Gastroesophageal sphincter (tissue), 4 donors: ENCODE measurements around the gene SPG21. TPM values are rescaled to one million over a fixed set of nuclear protein-coding genes. Genes with fewer than 3 reads are reported as not detected.

Experiments used
- ATAC-seq: fragments of 150-250 bp; one replicate; pipeline ENCODE4 v1.9.1; 2016; ENCODE audit warnings: mild to moderate bottlenecking, moderate library complexity
- H3K27ac ChIP-seq, 4 donors: fragments of 200-600 bp; sonication (generic) in 3 of 4; 1 replicate in 3 of 4; 2 replicates in 1 of 4; pipeline ENCODE4 v1.5.1; 2016 to 2019
- H3K27me3 ChIP-seq: fragments of 200-600 bp; sonication (generic); one replicate; pipeline ENCODE4 v1.5.1; 2019
- H3K36me3 ChIP-seq, 2 donors: fragments of 200-600 bp; sonication (generic); one replicate each; pipeline ENCODE4 v1.5.1; 2019; ENCODE audit warnings: control low read depth in 1 of 2
- H3K4me1 ChIP-seq, 3 donors: fragments of 200-600 bp; sonication (generic); 1 replicate in 2 of 3; 2 replicates in 1 of 3; pipeline ENCODE4 v1.5.1; 2016 to 2019; ENCODE audit warnings: control low read depth in 2 of 3
- H3K4me3 ChIP-seq, 2 donors: fragments of 200-600 bp; sonication (generic); one replicate each; pipeline ENCODE4 v1.5.1; 2019; ENCODE audit warnings: mild to moderate bottlenecking in 1 of 2, moderate library complexity in 1 of 2
- H3K9me3 ChIP-seq, 3 donors: fragments of 200-600 bp; sonication (generic); one replicate each; pipeline ENCODE4 v1.5.1; 2017 to 2019; ENCODE audit warnings: control low read depth in 2 of 3
- EP300 ChIP-seq: sonication (generic); formaldehyde crosslinking; IDR thresholded peaks from one replicate; pipeline ENCODE4 v1.6.1; 2017; ENCODE audit warnings: antibody characterized with exemption, mild to moderate bottlenecking
- POLR2A ChIP-seq, 2 donors: fragments of 450-650 bp; IDR thresholded peaks; one replicate each; pipeline ENCODE4 v1.6.1; 2017; ENCODE audit warnings: antibody characterized with exemption in 2 of 2, mild to moderate bottlenecking in 2 of 2, moderate library complexity in 1 of 2
- POLR2AphosphoS5 ChIP-seq: sonication (generic); formaldehyde crosslinking; IDR thresholded peaks from one replicate; pipeline ENCODE4 v1.6.1; 2017; ENCODE audit warnings: antibody characterized with exemption
- WGBS, 2 donors: methylation state at CpG; one replicate each; pipeline ENCODE4 v1.1.5; 2018; ENCODE audit warnings: low coverage in 1 of 2; 5-methylcytosine and 5-hydroxymethylcytosine counted together
- total RNA-seq, 4 donors: library from RNA; depleted of rRNA; stranded (reverse); fragments of >200 nt; gene quantifications; one replicate each; pipeline ENCODE4 v1.1.0, GENCODE V29; 2016
- TF ChIP-seq, protein P1 (sequence below), 4 experiments: fragments of 200-600 bp in 2 of 4; fragments of 450-650 bp in 2 of 4; sonication (generic) in 1 of 4; IDR thresholded peaks; one replicate each; pipeline ENCODE4 v1.5.1; 2017 to 2019; ENCODE audit warnings: antibody characterized with exemption in 4 of 4, mild to moderate bottlenecking in 2 of 4, moderate library complexity in 2 of 4

Gene SPG21
- total RNA-seq, 4 donors from 2014 or later = 79.1 to 94.9 (median 86.9) TPM

DNA sequence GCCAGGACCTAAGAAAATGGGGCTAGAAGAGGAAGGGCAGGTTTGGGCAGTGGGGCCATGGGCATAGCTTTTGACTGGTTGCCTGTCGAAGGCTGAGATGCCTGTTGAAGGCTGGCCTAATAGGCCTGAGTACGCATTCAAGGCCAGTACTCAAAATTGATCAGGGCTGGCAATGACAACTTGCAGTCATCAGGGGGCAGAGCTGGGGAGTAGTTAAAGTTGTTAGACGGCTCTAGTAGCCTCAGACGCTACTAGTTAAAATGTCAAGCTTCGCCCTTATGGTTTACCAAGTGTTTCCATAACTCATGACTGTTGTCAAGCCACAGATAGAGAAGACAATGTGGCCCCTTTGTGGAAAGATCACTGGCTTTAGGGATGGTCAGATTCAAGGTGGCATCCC is 28.7 kb downstream of the SPG21 start:
- no peaks in the 10 kb centered on the region for H3K4me1 ChIP-seq
- 91 to 100% methylated on average over 3 to 5 of the region's 5 CpGs for WGBS, 2 donors
- ATAC-seq = no peak
- H3K27ac ChIP-seq = no peak overlapping the region
- H3K4me3 ChIP-seq = no peak overlapping the region
- H3K36me3 ChIP-seq = peaks cover 8 to 98% of the 10 kb centered on the region in 2 donors
- no peak for TF ChIP-seq POLR2A (IDR thresholded peaks at IDR 0.05)
- no peak for TF ChIP-seq POLR2AphosphoS5
- TF ChIP-seq, protein P1, sequence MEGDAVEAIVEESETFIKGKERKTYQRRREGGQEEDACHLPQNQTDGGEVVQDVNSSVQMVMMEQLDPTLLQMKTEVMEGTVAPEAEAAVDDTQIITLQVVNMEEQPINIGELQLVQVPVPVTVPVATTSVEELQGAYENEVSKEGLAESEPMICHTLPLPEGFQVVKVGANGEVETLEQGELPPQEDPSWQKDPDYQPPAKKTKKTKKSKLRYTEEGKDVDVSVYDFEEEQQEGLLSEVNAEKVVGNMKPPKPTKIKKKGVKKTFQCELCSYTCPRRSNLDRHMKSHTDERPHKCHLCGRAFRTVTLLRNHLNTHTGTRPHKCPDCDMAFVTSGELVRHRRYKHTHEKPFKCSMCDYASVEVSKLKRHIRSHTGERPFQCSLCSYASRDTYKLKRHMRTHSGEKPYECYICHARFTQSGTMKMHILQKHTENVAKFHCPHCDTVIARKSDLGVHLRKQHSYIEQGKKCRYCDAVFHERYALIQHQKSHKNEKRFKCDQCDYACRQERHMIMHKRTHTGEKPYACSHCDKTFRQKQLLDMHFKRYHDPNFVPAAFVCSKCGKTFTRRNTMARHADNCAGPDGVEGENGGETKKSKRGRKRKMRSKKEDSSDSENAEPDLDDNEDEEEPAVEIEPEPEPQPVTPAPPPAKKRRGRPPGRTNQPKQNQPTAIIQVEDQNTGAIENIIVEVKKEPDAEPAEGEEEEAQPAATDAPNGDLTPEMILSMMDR (IDR thresholded peaks at IDR 0.05) = no peak
- TF ChIP-seq EP300 = no peak
- no peaks in the 10 kb centered on the region for H3K9me3 ChIP-seq
- H3K27me3 ChIP-seq = no peaks in the 10 kb centered on the region

DNA sequence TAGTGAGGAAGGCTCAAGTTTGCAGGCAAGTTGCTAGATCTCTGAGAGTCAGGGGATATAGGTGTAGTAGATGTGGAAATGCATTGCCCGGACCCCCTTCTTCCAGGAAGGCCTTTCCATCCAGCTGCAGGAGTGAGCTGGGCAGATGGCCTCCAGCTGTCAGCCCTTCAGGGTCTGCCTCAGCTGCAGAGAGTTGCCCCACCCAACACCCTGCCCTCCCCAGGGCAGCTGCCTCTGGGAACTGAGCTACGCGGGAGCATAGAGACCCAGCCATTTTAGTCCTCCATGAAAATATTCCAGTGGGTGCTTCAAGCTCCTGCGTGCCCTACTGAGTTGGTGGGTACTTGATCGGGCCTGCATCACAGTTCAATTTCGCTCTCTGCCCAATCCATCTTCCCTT is 29.6 kb downstream of the SPG21 start:
- Histone ChIP-seq H3K27me3 (no peaks in the 10 kb centered on the region), H3K4me3 (no peak overlapping the region), H3K36me3 (peaks cover 8 to 98% of the 10 kb centered on the region in 2 donors), H3K27ac (no peak overlapping the region), H3K9me3 (no peaks in the 10 kb centered on the region), H3K4me1 (no peaks in the 10 kb centered on the region)
- no peak for ATAC-seq
- WGBS, 2 donors = 95% methylated on average over 5 of the region's 6 CpGs; no CpG with 5 or more reads in 1 of the 2 donors
- TF ChIP-seq EP300 (no peak), POLR2A (IDR thresholded peaks at IDR 0.05) (no peak), POLR2AphosphoS5 (no peak)
- TF ChIP-seq, protein P1 (IDR thresholded peaks at IDR 0.05) = no peak

DNA sequence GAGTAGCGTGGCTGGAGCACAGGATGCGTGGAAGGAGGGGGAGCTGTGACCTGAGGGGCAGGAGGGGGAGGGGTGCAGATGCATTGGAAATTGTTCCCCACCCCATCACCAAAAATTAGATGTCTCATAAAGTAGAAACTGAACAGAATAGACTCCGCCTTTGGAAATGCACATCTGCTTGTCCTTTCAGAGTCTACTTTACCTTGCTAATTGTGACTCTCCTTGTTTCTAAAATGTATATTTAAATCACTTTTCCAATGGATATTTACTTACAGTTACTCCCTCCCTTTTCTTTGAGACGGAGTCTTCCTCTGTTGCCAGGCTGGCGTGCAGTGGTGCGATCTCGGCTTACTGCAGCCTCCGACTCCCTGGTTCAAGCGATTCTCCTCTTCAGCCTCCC is 30.6 kb downstream of the SPG21 start:
- ATAC-seq = no peak
- Histone ChIP-seq H3K36me3 (peaks cover 4 to 90% of the 10 kb centered on the region in 2 donors), H3K27me3 (no peaks in the 10 kb centered on the region), H3K27ac (no peak overlapping the region), H3K9me3 (no peaks in the 10 kb centered on the region), H3K4me3 (no peak overlapping the region), H3K4me1 (no peaks in the 10 kb centered on the region)
- WGBS, 2 donors = 92 to 96% methylated on average over 7 to 9 of the region's 9 CpGs
- TF ChIP-seq EP300 (no peak), POLR2AphosphoS5 (no peak), POLR2A (IDR thresholded peaks at IDR 0.05) (no peak)
- TF ChIP-seq, protein P1 (IDR thresholded peaks at IDR 0.05) = no peak

DNA sequence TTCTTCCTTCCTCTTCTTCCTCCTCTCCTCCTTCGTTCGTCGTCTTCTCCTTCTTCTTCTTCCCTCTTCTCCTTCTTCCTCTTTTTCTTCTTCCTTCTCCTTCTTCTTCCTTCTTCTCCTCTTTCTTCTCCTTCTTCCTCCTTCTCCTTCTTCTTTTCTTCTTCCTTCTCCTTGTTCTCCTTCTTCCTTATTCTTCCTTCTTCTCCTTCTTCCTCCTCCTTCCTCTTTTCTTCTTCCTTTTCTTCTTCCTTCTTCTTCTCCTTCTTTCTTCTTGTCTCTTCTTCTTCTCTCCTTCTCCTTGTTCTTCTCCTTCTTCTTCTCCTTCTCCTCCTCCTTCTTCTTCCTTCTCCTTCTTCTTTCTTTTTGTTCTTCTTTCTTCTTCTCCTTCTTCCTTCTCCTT is 35.3 kb downstream of the SPG21 start:
- Histone ChIP-seq H3K36me3 (peaks cover 0 to 51% of the 10 kb centered on the region in 2 donors), H3K27ac (no peak overlapping the region), H3K9me3 (no peaks in the 10 kb centered on the region), H3K4me1 (no peaks in the 10 kb centered on the region), H3K27me3 (no peaks in the 10 kb centered on the region), H3K4me3 (no peak overlapping the region)
- 83 to 94% methylated on average over 2 to 3 of the region's 3 CpGs for WGBS, 2 donors
- ATAC-seq = no peak
- TF ChIP-seq POLR2A (IDR thresholded peaks at IDR 0.05) (no peak), EP300 (no peak), POLR2AphosphoS5 (no peak)
- TF ChIP-seq, protein P1 (IDR thresholded peaks at IDR 0.05) = no peak

DNA sequence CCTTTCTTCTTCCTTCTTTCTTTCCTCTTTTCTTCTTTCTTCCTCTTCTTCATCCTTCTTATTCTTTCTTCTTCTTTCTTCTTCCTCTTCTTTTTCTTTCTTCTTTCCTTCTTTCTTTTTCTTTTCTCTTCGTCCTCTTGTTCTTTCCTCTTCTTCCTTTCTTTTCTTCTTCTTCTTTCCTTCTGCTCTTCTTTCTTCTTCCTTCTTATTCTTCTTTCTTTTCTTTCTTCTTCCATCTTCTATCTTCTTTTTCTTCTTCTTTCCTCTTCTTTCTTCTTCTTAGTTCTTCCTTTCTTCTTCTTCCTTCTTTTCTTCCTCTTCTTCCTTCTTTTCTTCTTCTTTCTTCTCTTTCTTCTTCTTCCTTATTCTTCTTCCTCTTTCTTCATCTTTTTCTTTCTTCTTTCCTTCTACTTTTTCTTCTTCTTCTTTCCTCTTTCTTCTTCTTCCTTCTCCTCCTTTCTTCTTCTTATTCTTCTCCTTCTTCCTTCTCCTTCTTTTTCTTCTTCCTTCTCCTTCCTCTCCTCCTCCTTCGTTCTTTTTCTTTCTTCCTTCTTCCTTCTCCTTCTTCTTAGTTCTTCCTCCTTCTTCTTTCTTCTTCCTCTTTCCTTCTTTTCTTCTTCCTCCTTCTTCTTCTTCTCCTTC is 37.8 kb downstream of the SPG21 start:
- 100% methylated on average over 2 of the region's 2 CpGs for WGBS, 2 donors
- ATAC-seq = no peak

More for the DNA sequence above, 37.8 kb downstream of the SPG21 start:
- Histone ChIP-seq H3K27ac (no peak overlapping the region), H3K4me1 (no peaks in the 10 kb centered on the region), H3K9me3 (no peaks in the 10 kb centered on the region), H3K27me3 (no peaks in the 10 kb centered on the region), H3K4me3 (no peak overlapping the region), H3K36me3 (peaks cover 0 to 44% of the 10 kb centered on the region in 2 donors)
- TF ChIP-seq, protein P1 (IDR thresholded peaks at IDR 0.05) = no peak
- TF ChIP-seq POLR2A (IDR thresholded peaks at IDR 0.05) (no peak), EP300 (no peak), POLR2AphosphoS5 (no peak)
